ENCODE measurements around the gene CARD11.
"Not testable (repeated sequence)": the region's sequence is repeated elsewhere in the genome, so short reads cannot be mapped to it uniquely, and the experiment has no call there.

Gene CARD11

GRCh38 chr7:3063016-3063753, 19.5 kb upstream of the CARD11 start:
- DNase-seq, result peak; percentile 72 to 90

GRCh38 chr7:3057066-3057420, 13.4 kb upstream of the CARD11 start:
- DNase-seq, result no peak

GRCh38 chr7:3056234-3057065, 12.8 kb upstream of the CARD11 start:
- DNase-seq, result no peak

- DNase-seq, result no peak
Observed at GRCh38 chr7:3055626-3056025, 12.0 kb upstream of the CARD11 start.

GRCh38 chr7:3042861-3043489, 692 bp downstream of the CARD11 start:
- DNase-seq, result peak; percentile 60 to 71

- DNase-seq, result no peak
Observed at GRCh38 chr7:3041986-3042675, 1.5 kb downstream of the CARD11 start.

- no peak for DNase-seq
Observed at GRCh38 chr7:3039787-3040186, 3.9 kb downstream of the CARD11 start.

- not testable (repeated sequence) for DNase-seq
Observed at GRCh38 chr7:3038011-3038410, 5.7 kb downstream of the CARD11 start.

GRCh38 chr7:3037259-3037658, 6.4 kb downstream of the CARD11 start:
- DNase-seq, result no peak

- DNase-seq, result no peak
Observed at GRCh38 chr7:3034591-3035150, 9.0 kb downstream of the CARD11 start.

GRCh38 chr7:3033581-3033980, 10.1 kb downstream of the CARD11 start:
- DNase-seq, result no peak

- DNase-seq, result no peak
Observed at GRCh38 chr7:3033136-3033535, 10.5 kb downstream of the CARD11 start.

- no peak for DNase-seq
Observed at GRCh38 chr7:3032256-3032655, 11.4 kb downstream of the CARD11 start.

GRCh38 chr7:3029138-3029537, 14.5 kb downstream of the CARD11 start:
- no peak for DNase-seq

GRCh38 chr7:3028758-3029093, 14.9 kb downstream of the CARD11 start:
- no peak for DNase-seq

GRCh38 chr7:3028071-3028757, 15.5 kb downstream of the CARD11 start:
- peak; percentile 23 to 39 for DNase-seq

- no peak for DNase-seq
Observed at GRCh38 chr7:3027005-3027845, 16.4 kb downstream of the CARD11 start.

- DNase-seq, result no peak
Observed at GRCh38 chr7:3025616-3026015, 18.1 kb downstream of the CARD11 start.

GRCh38 chr7:3021825-3022224, 21.8 kb downstream of the CARD11 start:
- DNase-seq, result no peak

GRCh38 chr7:3021224-3021623, 22.4 kb downstream of the CARD11 start:
- not testable (repeated sequence) for DNase-seq

GRCh38 chr7:3020416-3020815, 23.3 kb downstream of the CARD11 start:
- no peak for DNase-seq

Data from stimulated activated CD4-positive, alpha-beta T cell treated with anti-CD3 and anti-CD28 coated beads, Interleukin-4, amount 100 ng/mL, for 4 hours (primary cell).